Putamen (tissue), 1 donor: ENCODE data around the gene MXRA7.
"Not testable (repeated sequence)": the region's sequence is repeated elsewhere in the genome, so short reads cannot be mapped to it uniquely, and the experiment has no call there.

Experiments
- DNase-seq: peaks from one replicate; pipeline ENCODE4 v3.0.0-alpha.2; 2016; ENCODE audit warnings: low spot score

MXRA7 gene

GRCh38 chr17:76735586-76736348 lies 25.0 kb upstream of the MXRA7 start:
- no peak for DNase-seq

- DNase-seq: no peak
Observed at GRCh38 chr17:76735006-76735405, 24.2 kb upstream of the MXRA7 start.

- DNase-seq: no peak
Observed at GRCh38 chr17:76734080-76734840, 23.5 kb upstream of the MXRA7 start.

GRCh38 chr17:76733618-76733957 lies 22.8 kb upstream of the MXRA7 start:
- DNase-seq: no peak

- DNase-seq: no peak
Observed at GRCh38 chr17:76732734-76733617, 22.2 kb upstream of the MXRA7 start.

GRCh38 chr17:76731800-76732733 lies 21.3 kb upstream of the MXRA7 start:
- DNase-seq: not testable (repeated sequence)

GRCh38 chr17:76727745-76728456 lies 17.1 kb upstream of the MXRA7 start:
- DNase-seq: no peak

GRCh38 chr17:76726776-76727718 lies 16.3 kb upstream of the MXRA7 start, which contains the start of gene METTL23:
METTL23 (plus strand) TSS chr17:76726839; CDS start chr17:76729711, 2,872 bp downstream.
- DNase-seq: no peak

GRCh38 chr17:76726231-76726775 lies 15.5 kb upstream of the MXRA7 start, which contains the start of gene JMJD6:
JMJD6 (minus strand) TSS chr17:76726606; CDS start chr17:76726475, 131 bp downstream.
- peak; percentile 96 for DNase-seq

GRCh38 chr17:76725580-76726230 lies 14.9 kb upstream of the MXRA7 start:
- DNase-seq: no peak

GRCh38 chr17:76723812-76724211 lies 13.0 kb upstream of the MXRA7 start:
- no peak for DNase-seq

- not testable (repeated sequence) for DNase-seq
Observed at GRCh38 chr17:76722977-76723376, 12.2 kb upstream of the MXRA7 start.

- no peak for DNase-seq
Observed at GRCh38 chr17:76722279-76722678, 11.5 kb upstream of the MXRA7 start.

- no peak for DNase-seq
Observed at GRCh38 chr17:76721463-76721862, 10.7 kb upstream of the MXRA7 start.

- no peak for DNase-seq
Observed at GRCh38 chr17:76720941-76721340, 10.2 kb upstream of the MXRA7 start.

- DNase-seq: no peak
Observed at GRCh38 chr17:76720211-76720610, 9.4 kb upstream of the MXRA7 start.

- no peak for DNase-seq
Observed at GRCh38 chr17:76718516-76718915, 7.8 kb upstream of the MXRA7 start.

GRCh38 chr17:76716839-76717215 lies 6.1 kb upstream of the MXRA7 start:
- DNase-seq: no peak
